HG03565 (cell line): ENCODE data around the gene LYRM1.

Experiments
- ATAC-seq: cut with Tn5 transposase; IDR thresholded peaks from one replicate; pipeline ENCODE4 v1.9.1; 2021; ENCODE audit warnings: mild to moderate bottlenecking, moderate library complexity; ENCODE audit not compliant: unreplicated experiment

LYRM1 gene

GRCh38 chr16:20871941-20872815, 28.4 kb upstream of the LYRM1 start:
- ATAC-seq = no peak

- ATAC-seq = no peak
These were observed 27.2 kb upstream of the LYRM1 start for GRCh38 chr16:20873331-20873730.

DNA sequence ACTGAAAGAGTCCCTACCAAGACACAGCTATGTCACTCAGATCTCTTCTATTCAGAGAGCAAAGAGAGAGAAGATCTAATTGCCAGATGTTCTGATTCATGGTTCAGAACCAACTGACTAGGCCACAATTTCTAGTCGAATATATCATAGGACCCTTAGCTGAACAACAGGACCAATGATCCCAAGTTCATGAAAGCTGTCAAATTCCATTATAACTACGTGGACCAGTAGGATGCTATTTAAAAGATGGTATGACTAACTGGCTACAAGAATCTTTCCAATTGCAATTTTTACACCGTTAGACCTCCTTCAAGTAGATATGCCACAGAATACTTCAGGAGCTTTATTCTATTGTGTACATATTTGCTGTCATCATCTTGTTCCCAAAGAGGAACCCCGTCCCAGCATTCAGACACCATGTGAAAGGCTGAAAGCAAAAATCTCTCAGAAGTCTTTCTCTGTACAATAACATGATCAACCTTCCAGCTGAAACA, 26.4 kb upstream of the LYRM1 start:
- no peak for ATAC-seq

- no peak for ATAC-seq
These were observed 25.3 kb upstream of the LYRM1 start for GRCh38 chr16:20875355-20875650.

- no peak for ATAC-seq
These were observed 21.9 kb upstream of the LYRM1 start for GRCh38 chr16:20878682-20879147.

- ATAC-seq = peak; percentile 24
These were observed 21.2 kb upstream of the LYRM1 start for GRCh38 chr16:20879175-20880040.

DNA sequence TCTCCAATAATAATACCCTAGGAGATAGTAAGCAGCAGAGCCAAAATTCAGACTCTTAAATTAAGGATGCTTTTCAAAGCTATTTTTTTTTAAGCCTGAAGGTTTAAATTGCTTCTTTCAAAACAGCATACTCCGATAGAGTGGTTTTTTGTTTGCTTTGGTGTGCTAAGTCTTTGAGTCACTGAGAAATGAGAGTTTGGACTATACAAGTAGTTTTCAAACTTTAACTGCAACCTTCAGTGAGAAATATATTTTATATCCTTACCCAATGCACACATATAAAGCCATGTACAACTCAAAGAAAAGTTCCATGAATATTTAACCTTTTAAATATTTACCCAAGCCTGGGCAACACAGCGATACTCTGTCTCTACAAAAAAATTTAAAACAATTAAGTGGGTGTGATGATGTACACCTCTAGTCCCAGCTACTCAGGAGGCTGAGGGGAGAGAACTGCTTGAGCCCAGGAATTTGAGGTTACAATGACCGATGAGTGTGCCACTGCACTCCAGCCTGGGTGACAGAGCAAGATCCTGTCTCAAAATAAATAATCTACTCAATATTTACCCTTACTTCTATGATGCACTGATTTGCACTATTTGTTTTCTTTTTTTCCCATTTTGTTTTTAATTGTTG, 19.6 kb upstream of the LYRM1 start:
- no peak for ATAC-seq

- ATAC-seq = no peak
These were observed 19.1 kb upstream of the LYRM1 start for GRCh38 chr16:20881503-20881878.

DNA sequence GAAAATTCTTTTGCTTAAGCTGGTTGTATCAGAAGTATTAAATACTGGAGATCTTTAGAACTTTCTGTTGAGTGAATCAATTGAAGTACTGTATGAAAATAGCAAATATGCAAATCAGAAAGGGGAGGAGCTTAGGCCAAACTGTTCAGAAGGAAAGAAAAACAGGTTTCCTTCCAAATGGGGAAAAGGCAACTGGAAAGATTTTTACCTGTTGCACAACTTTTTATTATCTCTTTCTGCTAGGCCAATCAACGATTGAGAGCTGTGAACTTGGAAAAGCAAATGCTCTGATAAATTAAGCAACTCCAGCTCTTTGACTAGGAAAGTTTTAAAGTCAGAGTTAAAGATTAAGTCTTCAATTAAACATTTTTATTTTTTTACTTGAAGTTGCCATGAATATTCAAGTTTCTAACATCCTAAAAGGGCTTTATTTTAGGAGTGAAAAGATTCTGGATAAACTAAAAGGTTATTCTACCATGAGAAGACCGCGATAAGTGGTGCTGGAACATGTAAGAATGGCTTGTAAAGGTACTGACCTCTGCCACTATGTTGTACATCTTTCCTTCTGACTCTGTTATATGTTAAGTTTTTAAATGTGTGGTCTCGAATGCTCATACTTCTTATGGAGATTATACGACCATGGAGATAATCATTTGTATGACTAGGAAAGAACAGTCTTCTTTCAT, 16.9 kb upstream of the LYRM1 start:
- no peak for ATAC-seq

- ATAC-seq = no peak
These were observed 16.4 kb upstream of the LYRM1 start for GRCh38 chr16:20884240-20884556.

- no peak for ATAC-seq
These were observed 14.3 kb upstream of the LYRM1 start for GRCh38 chr16:20886320-20886719.

DNA sequence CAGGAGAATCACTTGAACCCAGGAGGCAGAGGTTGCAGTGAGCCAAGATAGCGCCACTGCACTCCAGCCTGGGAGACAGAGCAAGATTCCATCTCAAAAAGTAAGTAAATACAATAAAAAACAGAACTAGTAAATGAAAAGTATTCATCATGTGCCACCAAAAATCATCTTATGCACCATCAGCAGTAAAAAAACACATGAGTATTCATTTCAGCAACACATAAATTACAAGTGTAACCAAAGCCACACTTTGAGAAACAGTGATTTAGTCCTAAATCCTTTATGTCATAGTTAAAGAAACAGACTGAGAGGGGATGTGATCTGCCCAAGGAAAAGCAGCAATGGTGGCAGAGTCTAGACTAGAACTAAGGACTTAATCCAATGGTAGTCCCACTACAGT, 13.4 kb upstream of the LYRM1 start:
- no peak for ATAC-seq

- no peak for ATAC-seq
These were observed 10.8 kb upstream of the LYRM1 start for GRCh38 chr16:20889625-20890275.

DNA sequence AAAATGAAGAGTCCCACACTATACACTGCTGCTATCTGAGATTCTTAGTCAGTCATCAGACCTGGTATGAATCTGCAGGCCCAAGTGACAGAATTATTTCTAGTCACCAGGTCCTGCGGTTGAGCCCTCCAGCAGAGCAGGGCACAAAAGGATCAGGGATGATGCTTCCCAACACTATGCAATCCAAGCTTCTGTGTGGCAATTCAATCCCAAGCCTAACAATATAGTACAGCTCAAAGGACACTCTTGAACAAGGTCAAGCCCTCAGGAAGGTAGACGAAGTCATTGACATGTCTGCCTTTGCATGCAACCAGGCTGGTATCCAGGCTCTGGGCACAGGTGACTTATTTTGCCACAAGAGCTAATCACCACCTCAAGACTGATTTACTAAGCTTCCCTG, 6.2 kb upstream of the LYRM1 start:
- no peak for ATAC-seq

- no peak for ATAC-seq
These were observed 3.2 kb upstream of the LYRM1 start for GRCh38 chr16:20897253-20897897.

DNA sequence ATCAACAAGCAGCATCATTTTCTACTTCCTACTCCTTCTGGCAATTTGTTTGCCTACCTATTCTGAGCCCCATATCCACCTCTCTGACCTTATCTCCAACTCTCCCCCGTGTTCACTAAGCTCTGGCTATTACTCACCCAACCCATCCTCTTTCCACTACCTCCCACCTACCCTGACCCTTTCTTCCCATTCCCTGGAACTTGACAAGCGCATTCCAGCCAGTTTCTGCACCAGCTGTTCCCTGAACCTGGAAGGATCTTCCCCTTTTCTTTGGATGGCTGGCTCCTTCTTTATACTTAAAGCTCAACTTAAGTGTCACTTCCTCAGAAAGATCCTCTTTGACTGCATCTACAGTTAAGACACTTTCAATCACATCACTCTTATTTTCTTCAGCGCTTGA, 2.6 kb upstream of the LYRM1 start:
- ATAC-seq = no peak

GRCh38 chr16:20899071-20899470, 1.5 kb upstream of the LYRM1 start:
- ATAC-seq = no peak

GRCh38 chr16:20899477-20900298, 883 bp upstream of the LYRM1 start:
- ATAC-seq = no peak

- ATAC-seq = no peak
These were observed 481 bp downstream of the LYRM1 start for GRCh38 chr16:20901068-20901435.
